ENCODE data around the gene GPR135. TPM values are rescaled to one million over a fixed set of nuclear protein-coding genes. Genes with fewer than 3 reads are reported as not detected.

Gene GPR135
- total RNA-seq, 2 experiments from 2014 or later: 0.95 to 1.0 TPM

Other genes starting within 250 kb of the GPR135 start
- 10 to 100 TPM; 15.6 to 17.4 TPM for gene L3HYPDH, start 19.0 kb upstream of the GPR135 start, total RNA-seq
- 10 to 100 TPM; 31.1 to 31.5 TPM for gene JKAMP, start 19.1 kb upstream of the GPR135 start, total RNA-seq
- not detected for gene CCDC175, start 111.4 kb upstream of the GPR135 start, total RNA-seq

Measured in activated CD4-positive, alpha-beta memory T cell treated with anti-CD3 and anti-CD28 coated beads, Interleukin-2, amount 10 ng/mL, durations not matched to agents 7 days and 5 days (primary cell).